CD4-positive, alpha-beta T cell treated with Interleukin-12 subunit alpha and Interleukin-12 subunit beta, for 1 hour (primary cell): ENCODE results near the gene EDAR.

ENCODE experiments used
- DNase-seq: peaks from one replicate; pipeline ENCODE4 v3.0.0-alpha.2; 2020

The EDAR gene

GRCh38 chr2:108923736-108924579 lies 65.1 kb downstream of the EDAR start:
- no peak for DNase-seq

GRCh38 chr2:108923019-108923700 lies 65.9 kb downstream of the EDAR start:
- DNase-seq = no peak

DNA sequence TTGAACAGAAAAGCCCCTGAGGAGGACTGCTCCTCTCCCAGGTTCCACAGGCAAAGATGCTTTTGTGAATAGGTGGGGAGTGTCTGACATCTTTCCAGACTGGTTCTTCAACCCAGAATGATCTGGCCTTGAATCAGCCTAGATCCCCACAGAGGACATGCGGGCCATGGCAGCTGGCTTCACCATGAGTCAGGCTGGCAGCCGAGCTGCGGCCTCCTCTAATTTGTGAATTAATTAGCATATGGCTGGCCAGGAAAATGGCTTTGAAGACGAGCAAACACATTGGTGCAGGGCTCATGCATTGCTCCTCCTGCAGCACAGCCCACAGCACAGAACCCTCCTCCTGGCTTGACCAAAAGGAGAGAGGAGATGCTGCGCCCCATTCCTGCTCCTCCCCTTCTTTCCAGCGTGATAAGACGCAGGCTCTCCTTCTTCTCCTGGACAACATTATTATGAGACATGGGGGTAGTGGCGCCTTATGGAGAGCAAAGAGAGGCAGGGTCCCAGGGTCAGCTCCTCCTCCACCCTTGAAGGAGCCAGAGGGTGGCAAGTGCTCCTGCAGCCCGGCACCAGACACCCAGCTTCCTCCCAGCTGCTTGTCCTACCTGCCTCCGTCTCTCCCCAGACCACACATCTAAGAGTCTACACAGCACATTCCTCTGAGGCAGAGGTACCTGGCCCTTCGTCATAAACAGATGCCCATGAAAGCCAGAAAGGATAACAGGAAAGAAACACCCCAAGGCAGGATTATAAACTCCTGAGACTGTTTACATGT lies 66.7 kb downstream of the EDAR start:
- DNase-seq = no peak

- DNase-seq = no peak
Observed at GRCh38 chr2:108921096-108922030, 67.7 kb downstream of the EDAR start.

DNA sequence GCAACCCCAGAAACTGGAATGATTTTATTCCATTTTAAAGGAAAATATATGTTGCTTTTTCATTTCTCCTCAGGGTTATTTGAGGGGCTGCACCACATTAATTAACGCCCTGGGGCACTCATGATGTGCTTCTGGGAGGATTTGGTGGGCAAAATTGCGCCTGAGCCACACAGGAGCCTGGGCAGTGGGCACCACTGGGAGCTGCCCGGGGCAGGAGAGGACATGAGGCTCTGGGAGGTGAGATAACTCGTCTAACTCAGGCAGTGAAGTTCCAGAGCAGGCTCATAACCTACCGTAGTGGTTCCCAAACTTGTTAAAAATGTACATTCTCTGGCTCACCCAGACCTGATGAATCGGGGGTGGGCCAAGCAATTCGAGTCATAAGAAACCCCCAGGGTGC lies 68.3 kb downstream of the EDAR start:
- DNase-seq = no peak

- DNase-seq = no peak
Observed at GRCh38 chr2:108919571-108920373, 69.2 kb downstream of the EDAR start.

DNA sequence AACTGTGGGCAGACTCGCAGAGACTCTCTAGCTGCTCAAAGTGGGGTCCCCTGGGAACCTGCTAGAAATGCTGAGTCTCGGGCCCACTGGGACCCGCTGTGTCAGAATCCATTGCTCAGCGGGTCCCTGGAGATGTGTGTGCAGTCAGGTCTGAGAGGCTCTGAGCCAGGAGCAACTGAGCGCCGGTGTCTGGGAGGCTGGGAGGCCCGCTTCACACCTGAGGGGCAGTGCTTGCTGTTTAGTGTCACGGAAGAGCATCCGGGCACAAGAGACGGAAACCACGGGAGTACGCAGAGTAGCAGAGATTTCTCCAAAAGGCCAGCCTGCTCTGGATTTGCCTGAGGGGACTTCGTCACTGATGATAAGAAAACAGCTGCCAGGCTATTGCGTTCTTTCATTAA lies 70.1 kb downstream of the EDAR start:
- no peak for DNase-seq

DNA sequence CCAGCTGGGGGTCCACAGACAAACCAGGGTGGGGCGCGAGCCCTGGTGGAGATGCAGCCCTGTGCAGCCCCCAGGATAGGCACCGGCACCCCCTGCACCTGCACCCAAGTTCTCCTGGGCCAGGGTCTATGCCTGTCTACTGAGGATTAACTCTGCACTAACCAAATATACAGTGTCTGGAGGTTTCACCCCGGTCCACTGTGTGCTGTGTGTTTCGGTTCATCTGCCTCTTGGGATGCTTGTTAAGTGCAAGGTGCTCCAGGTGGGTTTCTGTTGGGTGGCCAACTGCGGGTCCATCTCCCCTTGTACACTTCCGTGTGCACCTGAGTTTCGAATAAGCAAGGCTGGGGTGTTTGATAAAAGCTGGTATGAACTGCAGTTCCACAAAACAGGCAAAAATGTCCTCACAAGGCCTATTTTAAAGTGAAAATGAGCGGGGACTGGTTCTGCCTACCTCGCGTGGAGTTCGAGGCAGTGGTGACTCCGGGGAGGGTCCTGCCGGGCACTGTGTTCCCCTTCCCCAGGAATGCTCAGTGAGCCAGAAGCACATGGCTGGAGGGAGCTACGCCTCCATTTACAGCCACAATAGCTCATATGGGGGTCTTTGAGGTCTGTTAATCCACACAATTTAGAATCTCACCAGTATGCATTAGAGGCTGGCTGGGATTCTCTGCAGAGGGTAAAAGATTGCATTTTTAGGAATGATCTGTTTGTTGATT lies 70.7 kb downstream of the EDAR start:
- DNase-seq = no peak

GRCh38 chr2:108917526-108917925 lies 71.5 kb downstream of the EDAR start:
- DNase-seq = no peak

DNA sequence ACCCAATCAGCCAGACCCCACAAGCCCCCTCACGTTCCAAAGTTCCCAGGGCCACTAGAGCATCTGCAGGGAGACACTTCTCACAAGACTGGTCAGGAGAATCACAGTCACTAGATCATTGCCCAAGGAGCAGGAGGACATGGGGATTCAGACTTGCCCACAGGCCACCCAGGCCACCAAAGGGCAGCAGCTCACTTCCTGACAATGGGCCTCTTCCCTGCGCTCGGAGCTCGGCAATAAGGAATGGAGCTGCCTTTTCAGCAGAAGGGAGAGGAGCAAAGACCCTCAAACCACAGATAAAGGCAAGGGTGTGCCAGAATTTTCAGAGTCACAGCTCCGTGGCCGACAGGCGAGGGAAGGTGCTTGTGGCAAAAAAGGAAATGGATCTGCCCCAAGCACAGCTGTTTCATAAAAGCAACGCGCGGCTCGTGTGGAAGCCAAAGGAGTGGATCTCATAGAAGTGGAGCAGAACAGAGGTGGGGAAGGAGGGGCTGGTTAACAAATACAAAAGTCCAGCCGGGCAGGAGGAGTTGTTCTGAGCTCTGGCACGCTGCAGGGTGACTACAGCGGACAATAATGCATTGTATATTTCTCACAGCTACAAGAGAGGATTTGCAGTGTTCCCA lies 72.1 kb downstream of the EDAR start:
- DNase-seq = no peak

DNA sequence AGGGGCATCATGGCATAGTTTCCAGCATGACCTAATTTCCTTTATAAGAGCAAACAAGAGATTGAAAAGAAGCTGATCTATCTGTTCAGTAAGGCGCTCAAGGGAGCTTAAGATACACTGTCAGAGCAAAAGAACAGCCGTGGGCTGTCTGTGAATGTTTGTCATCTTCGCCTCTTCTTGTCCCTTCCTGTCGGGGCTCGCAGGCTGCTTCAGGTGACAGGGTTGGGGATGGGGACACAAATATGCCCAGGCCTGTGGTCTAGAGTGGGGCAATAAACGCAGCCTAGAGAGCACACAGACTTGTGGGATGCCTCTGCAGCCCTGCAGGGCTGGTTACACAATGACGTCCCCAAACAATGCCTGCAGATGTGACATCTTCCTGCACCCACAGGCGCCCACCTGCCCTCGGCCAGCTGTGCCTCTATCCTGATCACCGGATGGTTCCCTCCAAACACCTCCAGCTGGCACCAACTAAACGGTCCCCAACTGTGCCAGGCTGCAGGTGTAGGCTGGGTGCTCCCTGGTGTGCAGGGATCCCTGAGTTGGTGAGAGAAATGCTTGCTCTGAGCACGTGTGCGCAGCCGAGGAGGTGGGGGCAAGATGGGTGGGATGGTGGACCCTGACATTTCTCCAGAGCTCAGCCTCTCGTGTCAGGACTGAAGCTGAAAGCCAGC lies 72.8 kb downstream of the EDAR start:
- no peak for DNase-seq

DNA sequence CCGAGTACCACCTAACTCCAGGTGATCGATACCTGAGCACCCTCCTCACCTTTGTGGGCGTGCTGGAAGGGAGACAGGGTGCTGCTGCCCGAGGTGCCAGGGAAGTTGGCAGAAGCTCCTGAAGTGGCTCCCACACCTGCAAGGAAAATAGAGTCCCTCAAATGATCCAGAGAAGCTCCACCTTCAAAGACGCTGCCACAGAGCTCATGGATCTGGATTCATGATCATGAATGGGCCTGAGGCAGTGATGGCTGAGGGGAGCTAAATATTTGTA lies 76.5 kb downstream of the EDAR start:
- DNase-seq = no peak

DNA sequence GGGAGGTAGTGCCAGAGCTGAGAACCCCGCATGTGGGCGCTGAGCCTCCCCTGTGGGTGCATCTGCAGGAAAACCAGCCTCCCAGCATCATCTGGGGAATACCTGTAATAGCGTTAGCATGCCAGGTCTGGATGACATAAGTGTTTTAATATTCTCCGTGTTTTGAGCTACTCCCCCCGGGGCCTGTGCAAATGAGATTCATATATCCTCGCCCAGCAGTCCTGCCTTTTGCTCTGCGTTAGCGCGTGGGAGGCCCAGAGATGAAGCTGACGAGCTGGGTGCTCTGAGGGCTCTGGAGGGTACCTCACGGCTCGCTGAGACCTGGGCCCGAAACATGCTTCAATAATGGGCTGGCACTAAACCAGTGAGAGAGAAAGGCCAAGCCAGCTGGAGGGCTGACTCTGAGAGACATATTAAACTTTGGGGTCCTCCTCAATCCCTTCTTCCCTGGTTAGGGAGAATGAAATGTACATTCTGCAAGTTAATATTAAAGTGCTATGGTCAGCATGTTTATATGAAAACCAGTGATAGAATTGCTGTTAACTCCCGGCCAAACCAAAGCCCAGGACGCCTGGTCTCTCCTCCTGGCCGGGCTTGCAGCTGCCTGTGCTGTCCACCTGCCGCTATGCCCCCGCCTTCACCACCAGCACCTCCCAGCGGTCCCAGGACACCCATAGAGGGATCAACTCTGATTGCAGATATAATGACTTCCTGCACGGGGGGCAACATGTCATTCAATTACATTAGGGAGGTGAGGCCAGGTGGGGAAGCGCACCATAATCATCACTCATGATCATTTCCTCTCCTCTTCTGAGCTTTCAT lies 77.0 kb downstream of the EDAR start:
- DNase-seq = no peak

- no peak for DNase-seq
Observed at GRCh38 chr2:108911401-108911800, 77.6 kb downstream of the EDAR start.

DNA sequence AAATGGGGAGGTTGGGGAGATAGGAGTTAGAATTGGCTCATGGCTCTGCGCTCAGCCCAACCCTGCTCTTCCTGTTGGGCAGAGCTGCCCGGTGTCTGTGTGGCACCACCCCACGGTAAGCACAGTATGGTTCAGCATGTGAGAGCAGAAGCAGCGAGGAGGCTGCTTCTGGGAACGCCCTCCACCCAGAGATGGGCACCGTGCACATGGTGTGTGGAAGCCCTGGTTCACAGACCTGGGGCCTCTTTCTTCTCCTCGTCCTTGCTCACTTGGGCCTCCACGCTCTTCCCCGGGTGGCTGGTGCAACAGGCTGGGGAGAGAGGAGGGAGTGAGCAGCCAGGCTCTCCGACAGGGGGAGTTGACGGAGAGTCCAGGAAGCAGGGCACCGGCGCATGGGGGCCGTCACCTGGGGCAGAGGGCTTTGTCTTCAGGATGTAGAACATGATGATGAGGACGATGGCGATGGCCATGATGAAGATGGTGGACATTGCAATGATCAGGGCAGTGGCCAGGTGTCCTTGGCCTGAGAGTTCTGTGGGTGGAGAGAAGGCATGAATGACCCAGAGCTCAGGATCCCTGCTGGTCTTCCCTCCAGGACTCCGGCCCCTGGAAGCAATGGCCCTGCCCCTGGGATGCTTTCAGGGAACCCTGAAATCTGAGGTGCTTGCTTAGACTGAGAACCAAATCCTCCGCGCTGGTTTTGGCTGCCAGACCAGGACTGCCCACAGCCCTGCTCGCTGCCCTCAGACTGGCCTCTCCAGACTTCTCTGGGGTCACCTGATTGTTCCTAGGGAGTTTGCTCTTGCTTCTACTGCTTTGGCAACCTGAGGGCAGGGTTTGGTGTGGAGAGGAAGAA lies 78.3 kb downstream of the EDAR start:
- no peak for DNase-seq

DNA sequence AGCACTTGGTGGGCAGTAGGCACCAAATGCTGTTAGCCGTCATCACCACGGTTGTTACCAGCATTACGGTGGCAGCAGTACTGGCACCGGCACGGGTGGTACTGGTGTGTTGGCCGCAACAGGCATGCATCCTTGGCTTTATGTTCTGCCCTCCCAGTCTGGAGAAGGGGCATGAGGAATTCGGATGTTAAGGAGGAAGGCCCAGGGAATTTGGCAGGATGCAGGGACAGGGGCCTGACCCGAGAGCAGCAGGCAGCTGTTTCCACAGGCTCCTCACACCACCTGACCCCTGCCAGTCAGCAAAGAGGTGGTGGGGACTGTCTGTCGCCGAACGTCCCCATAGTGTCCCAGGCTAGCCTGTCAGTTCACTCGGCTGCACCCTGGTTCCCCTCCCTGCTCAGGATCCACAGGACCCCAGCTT lies 79.0 kb downstream of the EDAR start:
- DNase-seq = no peak

DNA sequence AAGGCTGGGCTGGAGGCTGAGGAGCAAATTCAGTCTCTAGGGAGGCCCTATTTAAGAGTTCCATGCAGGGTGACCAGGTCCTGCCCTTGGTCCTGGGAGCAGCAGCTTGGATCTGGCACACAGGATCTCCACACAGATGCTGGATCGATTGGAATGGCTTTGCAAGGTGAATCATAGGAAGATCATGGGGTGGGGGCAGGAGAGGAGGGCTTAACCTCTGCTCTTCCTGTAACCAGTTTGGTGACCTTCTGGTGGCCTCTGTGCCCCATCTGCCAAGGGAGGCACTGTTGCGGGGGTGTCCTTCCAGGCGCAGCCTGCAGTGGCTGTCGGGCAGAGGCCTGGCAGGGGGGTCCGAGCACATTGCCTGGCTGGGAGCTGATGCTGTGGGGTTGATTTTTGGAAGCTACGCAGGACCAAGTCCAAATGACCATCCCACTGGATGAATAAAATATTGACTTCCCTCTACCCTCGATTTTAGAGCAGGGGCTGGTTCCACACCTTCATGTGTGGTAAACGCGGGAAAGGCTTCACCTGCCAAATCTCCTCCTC lies 79.7 kb downstream of the EDAR start:
- no peak for DNase-seq

DNA sequence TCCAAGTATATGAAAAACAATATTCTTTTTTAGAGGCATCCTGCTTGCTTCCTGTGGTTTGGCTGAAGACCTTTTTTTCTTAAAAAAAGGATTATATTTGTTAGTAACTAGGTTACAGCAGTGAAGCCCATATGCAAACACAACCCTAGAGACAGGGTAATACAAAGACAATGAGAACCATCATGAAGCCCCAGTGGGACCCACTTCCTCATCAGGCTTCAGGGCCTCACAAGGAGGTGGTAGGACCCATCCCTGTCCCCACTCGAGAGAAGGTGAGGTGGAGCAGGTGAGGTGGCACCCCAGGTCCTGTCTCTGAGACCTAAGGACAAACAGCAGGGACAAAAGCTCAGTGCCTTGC lies 80.3 kb downstream of the EDAR start:
- no peak for DNase-seq
